ENCODE measurements around the gene CNNM3.

CNNM3 gene

GRCh38 chr2:96771796-96772618 lies 44.1 kb upstream of the CNNM3 start (continued):
- TF ChIP-seq, protein P1, sequence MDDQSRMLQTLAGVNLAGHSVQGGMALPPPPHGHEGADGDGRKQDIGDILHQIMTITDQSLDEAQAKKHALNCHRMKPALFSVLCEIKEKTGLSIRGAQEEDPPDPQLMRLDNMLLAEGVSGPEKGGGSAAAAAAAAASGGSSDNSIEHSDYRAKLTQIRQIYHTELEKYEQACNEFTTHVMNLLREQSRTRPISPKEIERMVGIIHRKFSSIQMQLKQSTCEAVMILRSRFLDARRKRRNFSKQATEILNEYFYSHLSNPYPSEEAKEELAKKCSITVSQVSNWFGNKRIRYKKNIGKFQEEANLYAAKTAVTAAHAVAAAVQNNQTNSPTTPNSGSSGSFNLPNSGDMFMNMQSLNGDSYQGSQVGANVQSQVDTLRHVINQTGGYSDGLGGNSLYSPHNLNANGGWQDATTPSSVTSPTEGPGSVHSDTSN (CRISPR knock-in tag; IDR thresholded peaks at IDR 0.05), result no peak
- TF ChIP-seq ZNF239 (tag by site-specific recombination; IDR thresholded peaks at IDR 0.05), result no peak
- no peak for TF ChIP-seq ZNF701 (tag by site-specific recombination; IDR thresholded peaks at IDR 0.05)
- TF ChIP-seq PRDM4 (tag by site-specific recombination; IDR thresholded peaks at IDR 0.05), result no peak
- TF ChIP-seq, protein P2, sequence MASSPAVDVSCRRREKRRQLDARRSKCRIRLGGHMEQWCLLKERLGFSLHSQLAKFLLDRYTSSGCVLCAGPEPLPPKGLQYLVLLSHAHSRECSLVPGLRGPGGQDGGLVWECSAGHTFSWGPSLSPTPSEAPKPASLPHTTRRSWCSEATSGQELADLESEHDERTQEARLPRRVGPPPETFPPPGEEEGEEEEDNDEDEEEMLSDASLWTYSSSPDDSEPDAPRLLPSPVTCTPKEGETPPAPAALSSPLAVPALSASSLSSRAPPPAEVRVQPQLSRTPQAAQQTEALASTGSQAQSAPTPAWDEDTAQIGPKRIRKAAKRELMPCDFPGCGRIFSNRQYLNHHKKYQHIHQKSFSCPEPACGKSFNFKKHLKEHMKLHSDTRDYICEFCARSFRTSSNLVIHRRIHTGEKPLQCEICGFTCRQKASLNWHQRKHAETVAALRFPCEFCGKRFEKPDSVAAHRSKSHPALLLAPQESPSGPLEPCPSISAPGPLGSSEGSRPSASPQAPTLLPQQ (tag by site-specific recombination; IDR thresholded peaks at IDR 0.05), result no peak
- TF ChIP-seq ZNF423 (tag by site-specific recombination; IDR thresholded peaks at IDR 0.05), result no peak
- no peak for TF ChIP-seq ZNF785 (tag by site-specific recombination; IDR thresholded peaks at IDR 0.05)
- TF ChIP-seq, protein P3, sequence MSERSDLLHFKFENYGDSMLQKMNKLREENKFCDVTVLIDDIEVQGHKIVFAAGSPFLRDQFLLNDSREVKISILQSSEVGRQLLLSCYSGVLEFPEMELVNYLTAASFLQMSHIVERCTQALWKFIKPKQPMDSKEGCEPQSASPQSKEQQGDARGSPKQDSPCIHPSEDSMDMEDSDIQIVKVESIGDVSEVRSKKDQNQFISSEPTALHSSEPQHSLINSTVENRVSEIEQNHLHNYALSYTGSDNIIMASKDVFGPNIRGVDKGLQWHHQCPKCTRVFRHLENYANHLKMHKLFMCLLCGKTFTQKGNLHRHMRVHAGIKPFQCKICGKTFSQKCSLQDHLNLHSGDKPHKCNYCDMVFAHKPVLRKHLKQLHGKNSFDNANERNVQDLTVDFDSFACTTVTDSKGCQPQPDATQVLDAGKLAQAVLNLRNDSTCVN (tag by site-specific recombination; optimal IDR thresholded peaks at IDR 0.05), result no peak
- 0 out of 2 replicates have a peak, but pooled peaks have one; percentile 43 for TF ChIP-seq ZNF223 (tag by site-specific recombination; IDR thresholded peaks at IDR 0.05)
- TF ChIP-seq ZBTB21 (tag by site-specific recombination; IDR thresholded peaks at IDR 0.05), result no peak
- TF ChIP-seq GLI2 (tag by site-specific recombination; IDR thresholded peaks at IDR 0.05; ENCODE audit: borderline replicate concordance, low read depth), result no peak
- TF ChIP-seq ZNF843 (tag by site-specific recombination; IDR thresholded peaks at IDR 0.05), result no peak
- TF ChIP-seq IKZF3 (tag by site-specific recombination; IDR thresholded peaks at IDR 0.05), result no peak
- TF ChIP-seq TRIM28 (IDR thresholded peaks at IDR 0.05; ENCODE audit: borderline replicate concordance, low read length), result no peak
- TF ChIP-seq ZNF280C (tag by site-specific recombination; IDR thresholded peaks at IDR 0.05), result no peak
- no peak for TF ChIP-seq BCL6B (tag by site-specific recombination; IDR thresholded peaks at IDR 0.05)
- TF ChIP-seq ZNF560 (tag by site-specific recombination; IDR thresholded peaks at IDR 0.05; ENCODE audit: borderline replicate concordance), result no peak
- peak; percentile 64; the same call in 1 of the 2 replicates for TF ChIP-seq ZSCAN4 (tag by site-specific recombination; IDR thresholded peaks at IDR 0.05)
- no peak for TF ChIP-seq PATZ1 (tag by site-specific recombination; IDR thresholded peaks at IDR 0.05)
- TF ChIP-seq ZBTB44 (tag by site-specific recombination; IDR thresholded peaks at IDR 0.05), result no peak
